Effector CD4-positive, alpha-beta T cell (primary cell): ENCODE data around the gene CAND2.
A peak's percentile ranks its signal among the peaks of the same experiment; 100 is the strongest.
"Not testable (repeated sequence)": the region's sequence is repeated elsewhere in the genome, so short reads cannot be mapped to it uniquely, and the experiment has no call there.

Source experiments
- DNase-seq: peaks from one replicate; pipeline ENCODE4 v3.0.0-alpha.2; 2020

CAND2 gene

GRCh38 chr3:12772462-12772861 lies 24.0 kb upstream of the CAND2 start:
- DNase-seq, result no peak

DNA sequence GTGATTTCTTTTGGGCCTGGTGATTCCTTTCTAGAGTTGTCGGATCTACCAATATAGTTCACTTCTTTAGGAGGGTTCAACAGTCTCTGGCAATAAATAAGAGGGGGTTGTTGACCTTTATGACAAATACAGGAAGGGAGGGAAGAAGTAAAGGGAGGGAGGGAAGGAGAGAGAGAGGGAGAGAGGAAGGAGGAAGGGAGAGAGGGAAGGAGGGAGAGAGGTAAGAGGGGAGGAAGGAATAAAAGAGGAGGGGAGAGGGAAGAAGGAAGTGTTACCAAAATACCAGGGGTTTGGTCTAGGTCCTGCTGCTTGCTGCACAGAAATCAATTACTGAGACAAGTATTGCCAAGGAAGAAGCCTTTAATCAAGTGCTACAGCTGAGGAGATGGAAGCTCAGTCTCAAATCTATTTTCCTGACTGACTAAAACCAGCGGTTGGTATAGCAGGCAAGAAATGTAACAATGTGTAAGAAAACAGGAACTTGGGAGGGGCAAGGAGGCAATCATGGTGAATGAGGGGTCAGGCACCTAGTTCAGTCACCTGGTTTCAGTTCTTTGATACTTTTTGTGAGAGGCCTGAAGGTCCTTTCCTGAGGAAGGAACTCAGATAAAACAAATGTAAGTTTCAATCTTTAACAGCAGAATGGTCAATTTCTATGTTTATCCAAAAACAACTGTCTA lies 23.3 kb upstream of the CAND2 start:
- no peak for DNase-seq

- no peak for DNase-seq
Measured at GRCh38 chr3:12773710-12774086, 22.8 kb upstream of the CAND2 start.

DNA sequence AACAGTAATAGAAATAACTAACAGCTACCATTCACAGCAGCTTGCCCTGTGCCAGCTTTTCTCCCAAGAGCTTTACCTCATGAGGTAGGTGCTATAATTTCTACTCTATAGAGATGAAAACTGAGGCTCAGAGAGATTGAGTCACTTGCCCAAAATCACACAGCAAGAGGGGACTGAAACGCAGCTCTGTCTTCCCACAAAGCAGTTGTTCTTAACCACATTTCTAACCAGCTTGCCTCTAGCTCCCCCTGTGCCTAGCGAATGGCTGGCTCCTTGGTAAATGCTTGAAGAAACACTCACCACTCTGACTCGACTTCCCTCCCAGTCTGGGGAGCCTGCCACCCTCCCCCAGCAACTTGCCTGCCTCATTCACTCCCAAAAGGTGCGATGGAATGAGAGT lies 21.9 kb upstream of the CAND2 start:
- no peak for DNase-seq

- no peak for DNase-seq
Measured at GRCh38 chr3:12775226-12775625, 21.3 kb upstream of the CAND2 start.

DNA sequence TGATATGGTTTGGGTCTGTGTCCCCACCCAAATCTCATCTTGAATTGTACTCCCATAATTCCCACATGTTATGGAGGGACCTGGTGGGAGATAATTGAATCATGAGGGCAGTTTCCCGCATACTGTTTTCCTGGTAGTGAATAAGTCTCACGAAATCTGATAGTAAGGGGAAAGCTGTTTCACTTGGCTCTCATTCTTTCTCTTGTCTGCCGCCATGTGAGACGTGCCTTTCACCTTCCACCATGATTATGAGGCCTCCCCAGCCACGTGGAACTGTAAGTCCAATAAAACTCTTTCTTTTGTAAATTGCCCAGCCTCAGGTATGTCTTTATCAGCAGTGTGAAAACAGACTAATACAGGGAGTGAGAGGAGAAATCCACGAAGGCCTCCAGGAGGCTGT lies 20.5 kb upstream of the CAND2 start:
- not testable (repeated sequence) for DNase-seq

DNA sequence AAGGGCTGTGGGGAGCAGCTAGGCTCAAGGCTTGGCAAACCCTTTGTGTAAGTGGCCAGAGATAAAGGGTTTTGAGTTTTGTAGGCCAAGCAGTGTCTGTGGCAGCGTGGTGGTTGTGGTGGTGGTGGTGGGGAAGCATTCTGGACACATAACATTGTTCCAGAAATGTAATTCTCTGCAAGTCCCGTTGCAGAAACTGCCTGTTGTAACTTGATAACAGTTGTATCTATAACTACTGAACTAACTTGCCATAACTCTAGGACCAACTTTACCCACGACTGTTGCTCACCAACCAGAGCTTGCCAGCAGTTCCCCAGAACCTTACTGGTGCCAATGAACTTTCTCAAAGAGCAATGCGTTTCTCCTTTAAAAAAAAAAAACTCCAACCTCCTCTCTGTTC lies 19.3 kb upstream of the CAND2 start:
- DNase-seq, result no peak

DNA sequence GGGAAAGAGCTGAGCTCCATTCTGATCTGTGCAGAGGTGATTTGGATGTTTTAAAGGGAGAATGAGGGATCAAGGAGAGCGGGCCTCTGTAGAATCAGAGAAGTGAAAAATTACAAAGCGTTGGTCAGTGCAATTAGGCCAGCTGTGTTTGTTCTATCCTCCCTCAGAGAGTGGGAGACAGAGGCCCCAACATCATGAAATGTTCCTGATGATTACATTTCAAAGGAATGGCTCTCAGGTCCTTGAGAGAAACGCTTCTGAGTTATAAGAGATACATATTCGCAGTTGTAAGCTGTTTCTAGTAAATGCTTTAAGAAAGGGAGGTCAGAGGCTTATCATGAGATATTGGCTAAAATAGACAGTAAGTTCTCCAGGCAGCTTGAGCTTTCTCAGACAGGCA lies 15.7 kb upstream of the CAND2 start:
- DNase-seq, result no peak

- DNase-seq, result no peak
Measured at GRCh38 chr3:12782172-12782815, 14.2 kb upstream of the CAND2 start.

- no peak for DNase-seq
Measured at GRCh38 chr3:12785096-12785495, 11.4 kb upstream of the CAND2 start.

DNA sequence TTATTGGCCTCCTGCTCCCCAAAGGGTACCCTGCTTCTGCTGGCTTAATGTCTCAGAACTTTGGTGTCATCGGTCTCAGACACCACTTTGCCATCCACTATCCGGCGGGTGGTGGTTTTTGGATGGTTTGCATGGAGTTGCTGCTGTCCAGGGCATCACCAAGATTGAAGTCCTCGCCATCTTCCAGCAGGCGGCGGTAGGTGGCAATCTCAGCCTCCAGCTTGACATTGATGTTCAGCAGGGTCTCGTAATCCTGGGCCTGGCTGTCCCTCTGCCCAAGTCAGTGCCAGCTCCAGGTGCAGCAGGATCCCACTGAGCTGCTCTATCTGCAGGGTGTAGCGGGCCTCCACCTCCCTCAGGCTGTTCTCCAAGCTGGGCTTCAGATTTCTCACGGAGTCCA lies 9.1 kb upstream of the CAND2 start:
- DNase-seq, result peak; percentile 37

DNA sequence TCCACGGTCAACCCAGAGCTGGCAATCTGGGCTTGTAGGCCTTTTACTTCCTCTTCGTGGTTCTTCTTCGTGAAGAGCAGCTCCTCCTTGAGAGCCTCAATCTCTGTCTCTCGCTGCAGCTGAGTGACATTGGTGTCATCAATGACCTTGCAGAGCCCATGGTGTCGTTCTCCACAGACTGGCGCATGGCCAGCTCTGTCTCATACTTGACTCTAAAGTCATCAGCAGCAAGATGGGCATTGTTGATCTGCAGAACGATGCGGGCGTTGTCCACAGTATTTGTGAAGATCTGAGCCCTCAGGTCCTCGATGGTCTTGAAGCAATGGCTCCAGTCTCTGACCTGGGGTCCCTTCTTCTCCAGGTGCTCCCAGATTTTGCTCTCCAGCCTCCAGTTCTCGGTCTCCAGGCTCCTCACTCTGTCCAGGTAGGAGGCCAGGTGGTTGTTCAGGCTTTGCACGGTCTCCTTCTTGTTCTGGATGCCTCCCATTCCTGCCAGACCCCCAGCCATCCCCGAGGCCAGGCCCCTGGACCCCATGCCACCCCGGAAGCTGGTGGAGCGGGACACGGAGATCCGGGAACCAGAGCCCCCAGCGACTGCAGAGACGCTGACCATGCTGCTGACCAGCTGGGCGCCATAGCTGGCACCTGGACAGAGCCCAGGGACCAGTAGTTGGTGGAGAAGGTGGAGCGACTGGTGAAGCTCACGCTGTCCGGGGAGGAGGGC lies 8.4 kb upstream of the CAND2 start:
- DNase-seq, result not testable (repeated sequence)

DNA sequence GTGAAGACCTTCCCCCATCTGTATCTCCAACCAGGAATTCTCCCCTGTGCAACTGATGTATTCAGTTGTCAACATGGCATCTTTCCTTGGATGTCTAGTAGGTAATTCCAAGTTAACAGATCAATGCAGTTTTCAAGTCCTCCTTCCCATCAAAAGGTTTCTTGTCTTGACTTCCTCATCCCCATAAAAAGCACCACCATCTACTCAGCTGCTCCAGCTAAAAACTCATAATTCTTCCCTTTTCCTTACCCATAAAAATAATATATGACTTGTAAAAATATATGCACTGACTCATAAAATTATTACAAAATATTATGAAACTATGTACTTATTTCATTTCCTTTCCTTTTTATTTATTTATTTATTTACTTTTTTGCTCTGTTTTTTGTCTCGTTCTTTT lies 5.0 kb upstream of the CAND2 start:
- DNase-seq, result no peak

- DNase-seq, result no peak
Measured at GRCh38 chr3:12793701-12794100, 2.8 kb upstream of the CAND2 start.

DNA sequence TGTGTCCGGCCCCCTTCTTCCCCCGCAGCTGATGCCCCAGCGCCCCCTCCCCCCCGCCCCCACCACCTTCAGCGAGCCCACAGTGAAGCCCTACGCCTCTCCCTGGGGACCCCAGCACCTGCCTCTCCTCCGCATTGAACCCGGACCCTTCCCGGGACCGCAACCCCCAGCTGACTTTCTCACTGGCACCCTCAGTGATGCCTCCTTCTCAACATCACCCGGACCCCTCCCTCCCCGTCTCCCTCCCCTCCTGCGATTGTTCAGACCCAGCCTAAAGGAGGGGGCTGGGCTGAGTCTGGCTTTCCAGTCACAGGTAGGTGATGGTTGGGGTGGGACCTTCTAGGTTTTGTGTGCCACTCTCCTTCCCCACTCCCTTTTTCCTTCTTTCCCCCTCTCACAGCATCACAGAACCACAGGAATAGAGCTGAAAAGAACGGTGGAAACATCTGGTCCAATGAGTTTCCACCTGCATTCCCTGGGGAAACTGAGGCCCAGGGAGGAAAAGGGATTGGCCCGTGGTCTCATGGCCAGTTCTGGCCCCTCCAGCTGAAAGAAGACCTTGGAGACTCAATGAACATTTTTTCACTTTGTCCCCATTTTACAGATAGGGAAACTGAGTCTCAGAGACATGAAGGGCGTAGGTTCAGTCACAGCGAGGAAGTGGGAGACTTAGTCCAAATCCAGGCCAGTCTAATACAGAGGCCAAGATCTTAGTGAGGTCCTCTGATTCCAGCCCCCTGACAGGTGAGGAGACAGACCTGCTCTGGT lies 828 bp downstream of the CAND2 start:
- no peak for DNase-seq

- no peak for DNase-seq
Measured at GRCh38 chr3:12797892-12798558, 1.5 kb downstream of the CAND2 start.

DNA sequence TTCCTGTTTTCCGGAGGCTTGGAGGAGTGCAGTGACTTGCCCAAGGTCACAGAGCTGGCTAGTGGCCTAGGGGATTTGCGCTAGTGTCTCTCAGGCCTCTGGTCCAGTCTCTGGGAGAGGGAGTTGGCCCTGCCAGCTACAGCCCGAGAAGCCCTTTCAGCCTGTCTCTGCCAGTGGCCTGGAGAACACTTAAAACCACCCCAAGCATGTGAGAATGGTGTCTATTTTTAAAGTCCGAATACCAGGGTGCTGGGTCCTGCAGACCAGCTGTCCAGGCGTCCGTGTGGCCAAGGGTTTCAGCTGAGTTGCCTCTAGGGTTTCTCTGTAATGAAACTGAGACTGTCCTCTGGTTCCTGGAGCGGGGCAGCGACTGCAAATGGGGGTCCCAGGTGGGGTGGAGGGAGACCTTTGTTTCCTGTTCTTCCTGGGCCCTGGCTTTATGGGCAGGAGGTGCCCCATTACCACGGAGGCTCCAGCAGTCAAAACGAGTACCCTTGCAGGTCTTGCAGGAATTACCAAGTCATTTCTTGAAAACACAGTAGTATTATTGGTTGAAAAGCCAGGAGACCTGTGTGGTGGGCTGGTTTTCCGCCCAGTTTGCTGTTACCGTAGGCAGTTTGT lies 2.2 kb downstream of the CAND2 start:
- DNase-seq, result no peak

DNA sequence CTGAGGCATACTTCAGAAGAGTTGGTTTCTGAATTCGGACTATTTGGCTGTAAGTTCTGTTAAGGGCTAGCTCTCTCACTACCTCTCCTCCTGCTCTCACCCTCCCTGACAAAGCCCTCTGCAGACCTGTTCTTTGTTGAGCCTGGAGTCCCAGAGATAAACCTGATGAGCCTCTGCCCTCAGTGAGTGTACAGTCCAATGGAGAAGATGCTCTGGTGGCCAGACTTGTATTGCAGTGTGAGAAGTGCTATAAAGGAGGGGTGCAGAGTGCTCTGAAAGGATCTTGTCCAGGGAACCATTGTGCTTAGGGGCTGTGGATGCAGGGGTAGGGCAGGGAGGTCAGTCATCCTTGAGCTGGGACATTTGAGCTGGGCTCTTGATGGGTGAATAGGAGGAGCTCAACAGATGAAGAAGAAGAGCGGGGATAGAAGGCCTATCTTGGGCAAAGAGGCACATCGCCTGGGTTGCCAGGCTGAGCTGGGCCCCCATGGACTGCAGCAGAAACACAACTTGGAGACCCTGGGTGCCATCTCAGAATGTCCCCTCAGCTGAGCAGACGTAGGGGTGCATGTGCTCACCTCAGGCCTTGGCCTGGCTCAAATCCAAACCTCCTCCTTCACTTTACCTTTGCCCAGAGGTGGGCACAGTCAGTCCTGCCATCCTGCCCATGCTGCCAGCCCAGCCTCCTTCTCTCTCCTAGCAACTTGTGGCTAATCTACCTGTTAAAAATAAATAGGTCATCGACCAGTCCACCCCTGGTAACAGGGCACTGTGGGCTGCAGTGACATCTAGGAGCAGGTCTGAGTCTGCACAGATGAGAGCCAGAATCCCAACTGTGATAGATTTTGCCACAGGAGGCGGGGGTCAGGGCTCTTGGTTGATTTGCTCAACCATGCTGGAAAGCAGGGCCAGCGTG lies 3.3 kb downstream of the CAND2 start:
- DNase-seq, result no peak

- DNase-seq, result no peak
Measured at GRCh38 chr3:12803371-12803770, 6.9 kb downstream of the CAND2 start.

DNA sequence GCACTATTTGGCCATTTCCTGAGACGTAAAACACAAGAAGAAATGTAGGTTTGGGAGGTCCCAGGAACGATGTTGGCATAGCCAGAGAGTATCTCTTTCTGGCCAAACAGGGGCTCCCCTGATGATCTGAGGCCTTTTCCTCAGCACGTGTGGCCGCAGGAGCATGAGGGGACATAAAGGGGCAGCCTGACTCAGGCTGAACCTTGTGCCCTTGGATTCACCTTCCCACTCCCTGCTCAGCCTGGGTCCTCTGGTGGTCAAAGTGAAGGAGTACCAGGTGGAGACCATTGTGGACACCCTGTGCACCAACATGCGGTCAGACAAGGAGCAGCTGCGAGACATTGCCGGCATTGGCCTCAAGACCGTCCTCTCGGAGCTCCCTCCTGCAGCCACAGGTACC lies 10.6 kb downstream of the CAND2 start:
- no peak for DNase-seq
